Epithelial cell of esophagus (primary cell): ENCODE measurements around the gene EVA1C.
"Not testable (repeated sequence)": the region's sequence is repeated elsewhere in the genome, so short reads cannot be mapped to it uniquely, and the experiment has no call there.

Source experiments
- DNase-seq: peaks from one replicate; pipeline ENCODE4 v3.0.0; 2010; ENCODE audit warnings: low read depth
- H3K4me3 ChIP-seq: 2 replicates; pipeline ENCODE4 v1.5.1; 2011; ENCODE audit warnings: mild to moderate bottlenecking, low read length, control low read depth
- CTCF ChIP-seq: IDR thresholded peaks from 2 replicates; pipeline ENCODE4 v1.5.1; 2011; ENCODE audit warnings: low read depth, mild to moderate bottlenecking, low read length, control low read depth, inconsistent platforms; ENCODE audit not compliant: insufficient read depth; ENCODE audit errors: missing control alignments

EVA1C gene

GRCh38 chr21:32537569-32537881 lies 125.0 kb downstream of the EVA1C start:
- TF ChIP-seq CTCF: no peak
- H3K4me3 ChIP-seq: no peak overlapping the region
- DNase-seq: no peak

GRCh38 chr21:32538147-32538792 lies 125.8 kb downstream of the EVA1C start:
- H3K4me3 ChIP-seq: no peak overlapping the region
- DNase-seq: no peak
- TF ChIP-seq CTCF: no peak

GRCh38 chr21:32539378-32539777 lies 126.9 kb downstream of the EVA1C start:
- DNase-seq: no peak
- no peak overlapping the region for H3K4me3 ChIP-seq
- TF ChIP-seq CTCF: no peak

GRCh38 chr21:32543056-32543455 lies 130.6 kb downstream of the EVA1C start:
- not testable (repeated sequence) for DNase-seq, H3K4me3 ChIP-seq

- no peak overlapping the region for H3K4me3 ChIP-seq
- DNase-seq: no peak
- no peak for TF ChIP-seq CTCF
Measured at GRCh38 chr21:32543975-32544374, 131.5 kb downstream of the EVA1C start.

GRCh38 chr21:32544697-32545096 lies 132.2 kb downstream of the EVA1C start:
- no peak for DNase-seq
- H3K4me3 ChIP-seq: no peak overlapping the region
- no peak for TF ChIP-seq CTCF

- no peak for DNase-seq
- no peak for TF ChIP-seq CTCF
- no peak overlapping the region for H3K4me3 ChIP-seq
Measured at GRCh38 chr21:32545948-32546441, 133.5 kb downstream of the EVA1C start.
